Dedifferentiated amniotic fluid mesenchymal stem cell (primary cell): ENCODE measurements around the gene PLCG1.

ENCODE experiments used
- DNase-seq: peaks from one replicate; pipeline ENCODE4 v3.0.0-alpha.2; 2016; ENCODE audit errors: extremely low spot score

Gene PLCG1

DNA sequence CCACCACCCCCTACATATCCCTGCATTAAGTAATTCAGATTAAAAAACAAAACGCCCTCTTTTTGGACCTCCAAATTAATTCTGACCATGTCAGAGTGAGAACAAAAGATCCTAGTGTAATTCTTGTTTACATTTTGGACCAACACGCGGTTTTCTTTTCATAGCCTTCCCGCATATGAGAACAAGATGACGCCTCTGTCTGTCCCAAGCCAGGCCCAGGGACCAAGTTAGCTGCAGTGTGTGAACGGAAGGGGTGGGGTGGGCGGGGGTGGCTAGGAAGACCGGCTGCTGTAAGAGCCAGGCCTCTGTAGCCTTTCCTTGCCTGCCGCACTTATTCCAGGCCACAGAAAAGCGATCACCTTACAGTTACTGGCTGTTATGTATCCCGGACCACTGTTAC lies 68.0 kb downstream of the PLCG1 start:
- DNase-seq = no peak

DNA sequence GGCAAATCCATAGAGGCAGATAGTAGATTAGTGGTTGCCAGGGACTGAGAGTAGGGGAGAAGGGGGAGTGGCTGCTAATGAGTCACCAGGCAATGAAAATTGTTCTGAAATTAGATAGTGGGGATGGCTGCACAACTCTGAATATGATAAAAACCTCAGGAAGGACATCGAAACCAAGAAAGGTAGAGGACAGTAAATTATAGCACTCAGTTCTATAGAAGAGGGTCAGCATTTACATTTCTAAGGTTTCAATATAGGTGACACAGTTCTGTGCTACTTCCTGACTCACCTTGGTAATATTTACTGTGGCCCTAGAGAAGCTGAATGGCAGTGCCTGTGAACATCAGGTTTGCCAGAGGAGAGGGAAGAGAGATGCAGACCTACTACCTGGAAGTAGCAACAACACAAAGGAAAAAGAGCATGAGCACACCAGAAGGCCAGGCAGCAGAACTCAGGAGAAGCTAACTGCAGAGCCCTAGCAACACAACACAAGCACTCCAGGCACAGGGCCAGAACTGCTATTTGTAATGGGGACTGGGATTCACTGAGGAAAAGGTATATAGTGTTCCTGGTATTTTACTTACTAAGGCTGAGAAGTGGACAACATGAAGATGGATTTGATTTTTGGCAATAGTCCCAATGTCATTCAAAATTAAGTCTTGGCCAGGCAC lies 75.9 kb downstream of the PLCG1 start:
- no peak for DNase-seq

DNA sequence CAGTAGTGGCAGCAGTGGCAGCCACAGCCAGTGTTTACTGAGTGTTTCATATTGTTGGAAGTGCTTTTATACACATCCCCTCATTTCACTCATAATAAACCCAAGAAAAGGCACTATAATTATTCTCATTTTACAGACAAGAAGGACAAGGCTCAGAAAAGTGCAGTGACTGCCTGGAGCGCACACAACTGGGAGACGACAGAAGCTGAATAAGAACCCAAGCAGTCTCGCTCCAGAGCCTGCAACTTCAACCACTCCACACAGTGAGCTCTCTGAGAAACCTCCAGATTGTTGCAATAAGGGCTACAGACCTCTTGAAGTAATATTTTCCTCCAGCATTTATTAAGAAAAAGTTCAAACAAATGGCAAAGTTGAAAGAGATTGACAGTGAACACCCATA lies 76.9 kb downstream of the PLCG1 start:
- no peak for DNase-seq

DNA sequence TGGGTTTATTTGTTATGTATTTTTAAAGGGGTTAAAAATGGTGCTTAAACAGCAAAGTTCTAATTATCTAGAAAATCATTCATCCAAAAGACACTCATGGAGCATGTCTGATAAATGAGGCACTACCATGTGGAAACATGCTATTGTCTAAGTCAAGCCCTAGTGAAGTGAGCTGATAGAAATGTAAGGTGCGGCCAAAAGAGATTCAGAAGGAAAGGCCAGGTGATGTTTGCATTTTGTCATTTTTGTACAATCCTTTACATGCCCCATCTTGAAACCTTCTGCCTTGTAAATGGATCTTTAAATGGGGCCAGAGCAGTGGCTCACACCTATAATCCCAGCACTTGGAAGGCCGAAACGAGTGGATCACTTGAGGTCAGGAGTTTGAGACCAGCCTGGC lies 77.3 kb downstream of the PLCG1 start:
- no peak for DNase-seq

DNA sequence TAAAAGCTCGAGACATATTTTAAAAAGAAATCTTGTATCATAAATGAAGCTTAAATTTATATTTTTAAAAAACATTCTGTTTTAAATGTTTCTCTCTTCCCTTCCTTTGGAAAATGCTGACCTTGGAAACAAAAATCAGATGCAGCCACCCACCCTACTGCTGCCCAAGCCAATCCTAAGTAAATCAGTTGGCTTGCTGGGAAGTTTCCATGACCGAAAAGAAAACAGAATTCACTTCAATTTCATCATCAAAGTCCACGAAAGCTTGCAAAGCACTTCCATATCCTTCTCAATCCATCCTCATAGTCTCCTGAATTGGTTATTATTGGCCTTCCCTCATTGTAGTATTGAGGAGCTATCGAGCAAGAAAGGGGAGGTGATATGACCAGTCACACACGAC lies 80.1 kb downstream of the PLCG1 start:
- DNase-seq = no peak

DNA sequence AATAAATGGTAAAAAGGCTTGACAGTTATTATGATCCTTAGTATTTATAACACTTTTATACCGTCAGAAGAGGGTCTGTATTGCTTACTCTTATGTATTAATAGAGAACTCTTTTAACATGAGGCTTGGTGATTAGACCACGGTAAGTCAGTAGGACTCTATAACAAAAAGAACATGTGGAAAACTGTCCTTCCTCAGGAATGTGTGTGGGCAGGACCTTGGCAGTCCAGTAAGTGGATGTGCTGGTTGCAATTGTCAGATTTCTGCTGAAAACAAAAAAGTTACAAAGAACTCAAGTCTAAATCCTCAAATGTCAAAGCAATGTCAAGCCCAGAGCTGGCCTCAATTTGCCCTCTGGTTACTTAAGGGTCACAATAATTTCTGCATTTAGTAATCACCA lies 81.1 kb downstream of the PLCG1 start:
- peak; percentile 63 for DNase-seq

DNA sequence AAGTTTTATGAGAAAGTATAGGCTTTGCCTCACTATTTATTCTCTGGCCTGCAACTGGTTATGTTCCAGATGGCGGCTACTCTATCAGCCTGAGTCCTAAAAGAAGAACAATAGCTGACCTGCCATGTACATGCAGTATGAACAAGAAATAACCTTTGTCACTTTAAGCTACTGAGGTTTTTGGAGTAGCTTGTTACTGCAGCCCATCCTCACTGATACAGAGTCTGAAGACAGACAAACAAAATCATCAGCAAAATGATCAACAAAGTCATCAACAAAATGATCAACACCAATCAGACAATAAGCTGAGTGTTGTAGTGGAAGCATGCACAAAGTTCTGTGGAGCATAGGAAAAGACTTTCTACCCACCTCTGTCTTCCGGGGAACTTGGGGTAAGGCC lies 82.5 kb downstream of the PLCG1 start:
- no peak for DNase-seq

DNA sequence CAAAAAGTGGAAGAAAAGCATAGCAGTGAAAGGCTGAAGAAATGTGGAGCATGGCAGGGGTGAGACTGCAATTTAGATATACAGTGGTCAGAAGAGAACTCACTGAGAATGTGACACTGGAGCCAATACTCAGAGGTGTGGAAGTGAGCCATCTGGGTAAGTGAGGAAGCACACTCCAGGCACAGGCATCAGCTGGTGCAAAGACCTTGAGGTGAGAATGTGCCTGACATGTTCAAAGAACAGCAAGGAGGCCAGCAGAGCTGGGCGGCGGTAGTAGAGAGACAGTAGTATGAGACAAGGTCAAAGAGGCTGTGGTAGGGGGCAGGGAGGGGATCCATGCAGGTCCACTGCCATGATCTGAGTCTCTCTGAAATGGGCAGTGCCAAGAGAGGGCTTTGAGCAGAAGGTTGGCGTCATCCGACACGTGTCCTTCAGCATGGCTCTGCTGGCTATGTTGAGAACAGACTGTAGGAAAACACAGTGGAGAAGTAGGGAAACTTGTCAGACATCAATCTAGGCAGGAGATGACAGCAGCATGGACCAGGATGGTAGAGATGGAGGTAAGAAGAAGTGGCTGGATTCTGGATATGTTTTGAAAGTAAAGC lies 84.4 kb downstream of the PLCG1 start:
- no peak for DNase-seq

DNA sequence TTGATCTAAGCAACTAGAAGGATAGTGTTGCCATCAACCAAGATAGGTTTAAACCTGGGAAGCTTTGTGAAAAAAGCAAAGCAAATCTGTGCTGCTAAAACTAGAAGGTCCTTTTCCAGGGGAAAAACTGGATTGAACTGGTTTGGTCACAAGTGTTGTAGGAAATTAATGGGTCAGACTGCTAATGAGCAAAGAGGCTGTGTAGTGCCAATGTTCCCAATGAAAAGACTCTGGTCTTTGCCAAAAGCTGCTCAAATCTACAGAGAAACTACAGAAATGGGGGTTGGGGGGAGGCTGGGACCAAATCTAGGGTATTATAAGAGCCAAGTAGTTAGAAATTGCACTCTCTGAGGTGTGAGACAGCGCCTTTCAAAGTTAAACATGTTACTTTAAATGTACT lies 85.0 kb downstream of the PLCG1 start:
- no peak for DNase-seq

DNA sequence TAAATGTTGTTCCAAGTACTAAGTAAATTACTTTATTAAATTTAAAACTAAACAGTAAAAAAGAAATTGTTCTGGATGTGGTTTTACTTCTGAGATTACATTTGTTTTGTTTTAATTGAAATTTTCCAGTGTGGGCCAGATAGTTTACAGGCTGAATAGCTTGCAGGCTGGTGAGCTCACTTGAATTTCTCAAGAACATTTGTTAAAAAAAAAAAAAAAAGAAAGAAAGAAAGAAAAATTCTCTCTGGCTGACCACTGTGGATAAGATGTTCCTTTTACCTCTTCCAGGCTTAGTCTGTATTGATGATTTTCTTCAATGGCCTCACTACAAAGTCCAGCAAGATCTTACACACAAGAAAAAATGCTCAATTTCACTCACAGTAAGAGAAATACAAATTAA lies 85.4 kb downstream of the PLCG1 start:
- no peak for DNase-seq

DNA sequence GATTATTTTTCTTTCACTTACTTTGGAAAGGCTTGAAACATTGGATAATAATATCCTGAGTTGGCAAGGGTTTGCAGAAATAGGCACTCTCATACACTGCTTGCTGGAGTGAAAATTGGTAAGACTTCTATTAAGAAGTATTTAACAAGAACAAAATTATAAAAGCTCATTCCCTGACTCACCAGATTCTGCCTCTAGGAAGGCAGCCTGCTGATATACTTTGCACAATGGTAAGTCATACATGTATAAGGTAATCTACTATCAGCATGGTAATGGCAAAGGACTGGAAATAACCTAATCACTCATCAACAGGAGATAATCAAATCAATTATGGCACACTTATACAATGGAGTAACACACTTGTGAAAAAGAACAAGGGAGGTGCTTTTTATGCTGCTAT lies 85.8 kb downstream of the PLCG1 start:
- no peak for DNase-seq

DNA sequence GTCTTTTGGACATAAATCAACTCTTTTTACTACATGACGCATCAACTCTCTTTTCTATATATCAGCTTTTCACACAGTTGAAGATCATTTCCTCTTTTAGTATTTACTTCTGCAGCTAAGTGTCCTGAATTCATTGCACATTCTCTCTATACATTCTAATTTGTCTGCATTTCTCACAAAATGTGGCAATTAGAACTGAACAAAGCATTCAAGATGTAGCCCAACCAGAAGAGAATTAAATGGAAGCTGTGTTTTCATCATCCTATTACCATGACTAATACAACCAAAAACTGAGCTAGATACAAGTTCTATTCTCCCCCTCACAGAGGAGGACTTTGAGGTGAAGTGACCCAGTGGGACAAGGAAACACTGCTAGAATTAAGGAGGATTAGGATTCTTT lies 86.9 kb downstream of the PLCG1 start:
- no peak for DNase-seq

DNA sequence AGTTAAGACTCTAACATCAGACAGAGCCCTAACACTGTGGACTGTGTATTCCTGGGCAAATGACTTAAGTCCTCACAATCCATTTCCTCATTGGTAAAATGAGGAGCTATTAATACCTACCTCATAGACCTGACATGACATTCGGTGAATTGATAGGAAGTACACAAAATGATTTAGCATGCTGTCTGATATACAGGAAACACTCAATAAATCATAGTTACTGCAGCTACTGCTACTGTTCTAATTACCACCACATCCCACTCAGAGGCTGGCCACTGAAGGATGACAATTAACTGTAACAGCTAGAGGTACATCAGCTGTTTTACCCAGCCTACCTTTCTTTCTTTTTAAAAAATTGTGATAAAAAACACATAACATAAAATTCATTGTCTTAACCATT lies 87.7 kb downstream of the PLCG1 start:
- DNase-seq = no peak

DNA sequence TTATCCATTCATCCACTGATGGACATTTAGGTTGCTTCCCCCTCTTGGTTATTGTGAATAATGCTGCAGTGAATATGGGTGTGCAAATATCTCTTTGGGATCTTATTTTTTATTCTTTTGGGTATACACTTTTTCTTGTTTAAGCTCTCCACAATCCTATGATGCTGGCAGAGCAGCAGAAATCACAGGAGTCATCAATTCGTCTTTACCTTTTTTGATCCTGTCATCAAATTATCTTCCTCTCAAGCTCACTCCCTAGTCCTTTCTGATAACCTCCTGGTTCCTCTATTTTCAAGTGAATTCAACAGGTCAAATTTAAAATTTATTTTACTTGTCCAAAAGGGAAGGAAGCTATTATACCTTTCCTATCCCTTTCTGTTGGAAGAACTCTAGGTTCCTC lies 89.1 kb downstream of the PLCG1 start:
- DNase-seq = no peak
